Measurements from ENCODE around the gene INCA1.

Gene INCA1

DNA sequence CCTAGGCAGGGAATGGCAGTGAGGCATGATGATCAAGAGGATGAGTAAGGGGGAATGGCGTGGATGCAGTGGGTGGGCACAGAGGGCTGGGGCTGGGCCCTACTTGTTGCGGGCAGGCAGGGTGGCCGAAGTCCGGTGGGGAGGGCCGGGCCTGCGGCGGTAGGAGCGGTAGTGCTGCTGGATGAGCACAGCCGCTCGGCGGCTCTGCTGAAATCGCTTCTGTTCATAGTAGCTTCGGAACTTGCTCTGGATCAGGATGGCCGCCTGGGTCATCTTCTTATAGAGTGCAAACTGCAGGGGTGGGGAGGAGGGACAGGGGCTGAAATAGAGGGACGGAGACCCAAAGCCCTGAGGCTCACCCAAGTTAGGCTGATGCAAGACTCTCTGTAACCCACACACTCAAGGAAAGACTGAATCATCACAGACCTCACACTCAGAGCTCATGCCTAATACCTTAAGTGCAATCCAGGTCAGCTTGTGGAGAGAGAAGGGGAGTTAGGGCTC lies 28.2 kb downstream of the INCA1 start:
- TF ChIP-seq, protein P1, sequence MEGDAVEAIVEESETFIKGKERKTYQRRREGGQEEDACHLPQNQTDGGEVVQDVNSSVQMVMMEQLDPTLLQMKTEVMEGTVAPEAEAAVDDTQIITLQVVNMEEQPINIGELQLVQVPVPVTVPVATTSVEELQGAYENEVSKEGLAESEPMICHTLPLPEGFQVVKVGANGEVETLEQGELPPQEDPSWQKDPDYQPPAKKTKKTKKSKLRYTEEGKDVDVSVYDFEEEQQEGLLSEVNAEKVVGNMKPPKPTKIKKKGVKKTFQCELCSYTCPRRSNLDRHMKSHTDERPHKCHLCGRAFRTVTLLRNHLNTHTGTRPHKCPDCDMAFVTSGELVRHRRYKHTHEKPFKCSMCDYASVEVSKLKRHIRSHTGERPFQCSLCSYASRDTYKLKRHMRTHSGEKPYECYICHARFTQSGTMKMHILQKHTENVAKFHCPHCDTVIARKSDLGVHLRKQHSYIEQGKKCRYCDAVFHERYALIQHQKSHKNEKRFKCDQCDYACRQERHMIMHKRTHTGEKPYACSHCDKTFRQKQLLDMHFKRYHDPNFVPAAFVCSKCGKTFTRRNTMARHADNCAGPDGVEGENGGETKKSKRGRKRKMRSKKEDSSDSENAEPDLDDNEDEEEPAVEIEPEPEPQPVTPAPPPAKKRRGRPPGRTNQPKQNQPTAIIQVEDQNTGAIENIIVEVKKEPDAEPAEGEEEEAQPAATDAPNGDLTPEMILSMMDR (conservative IDR thresholded peaks at IDR 0.05; ENCODE audit: low read depth, low read length): no peak
- no peaks in the 10 kb centered on the region for H3K79me2 ChIP-seq (ENCODE audit: insufficient read depth, low read depth)
- no peaks in the 10 kb centered on the region for H3K4me1 ChIP-seq (ENCODE audit: low read depth, poor library complexity, severe bottlenecking)
- no peak overlapping the region for H3K9ac ChIP-seq
- no peak overlapping the region for H3K27ac ChIP-seq
- no peak overlapping the region for H3K4me2 ChIP-seq
- no peaks in the 10 kb centered on the region for H4K20me1 ChIP-seq (ENCODE audit: insufficient read depth)
- H2AFZ ChIP-seq (ENCODE audit: low read depth): no peak overlapping the region
- no peaks in the 10 kb centered on the region for H3K27me3 ChIP-seq (ENCODE audit: insufficient read depth, low read depth)
- no peaks in the 10 kb centered on the region for H3K36me3 ChIP-seq (ENCODE audit: insufficient read depth)
- H3K4me3 ChIP-seq (IDR thresholded peaks at IDR 0.05; ENCODE audit: insufficient read depth, low read depth, low read length): no peak overlapping the region

DNA sequence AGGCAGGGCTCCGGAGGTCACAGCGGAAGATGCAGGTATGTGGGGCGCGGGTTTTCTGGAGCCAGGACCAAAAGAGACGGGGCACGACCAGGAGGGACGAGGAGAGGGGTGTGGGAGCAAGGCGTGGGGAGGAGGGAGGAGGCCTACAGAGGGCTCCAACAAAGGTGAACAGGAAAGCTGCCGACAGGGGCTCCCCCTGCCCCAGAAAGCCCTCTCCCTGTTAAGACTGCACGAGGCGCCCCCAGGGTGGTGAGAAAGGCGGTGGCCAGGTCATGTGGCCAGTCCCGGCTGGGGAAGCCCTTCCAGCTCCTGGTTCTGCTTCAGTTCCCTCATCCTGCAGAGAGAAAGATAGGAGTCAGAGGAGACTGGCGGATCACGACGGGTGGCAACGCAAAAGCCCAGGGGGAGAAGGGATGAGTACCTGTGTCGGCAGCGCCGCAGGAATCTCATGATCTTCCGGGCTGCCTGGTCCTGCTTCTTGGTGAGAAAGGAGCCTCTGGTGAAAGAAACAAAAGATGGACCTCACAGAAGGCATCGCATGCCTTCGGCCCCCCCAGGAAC lies 28.8 kb downstream of the INCA1 start:
- Histone ChIP-seq H4K20me1 (ENCODE audit: insufficient read depth) (no peaks in the 10 kb centered on the region), H3K79me2 (ENCODE audit: insufficient read depth, low read depth) (no peaks in the 10 kb centered on the region), H3K27ac (no peak overlapping the region), H2AFZ (ENCODE audit: low read depth) (no peak overlapping the region), H3K36me3 (ENCODE audit: insufficient read depth) (no peaks in the 10 kb centered on the region), H3K4me3 (IDR thresholded peaks at IDR 0.05; ENCODE audit: insufficient read depth, low read depth, low read length) (no peak overlapping the region), H3K9ac (no peak overlapping the region), H3K4me2 (no peak overlapping the region), H3K27me3 (ENCODE audit: insufficient read depth, low read depth) (no peaks in the 10 kb centered on the region), H3K4me1 (ENCODE audit: low read depth, poor library complexity, severe bottlenecking) (no peaks in the 10 kb centered on the region)
- TF ChIP-seq, protein P1 (conservative IDR thresholded peaks at IDR 0.05; ENCODE audit: low read depth, low read length): no peak

DNA sequence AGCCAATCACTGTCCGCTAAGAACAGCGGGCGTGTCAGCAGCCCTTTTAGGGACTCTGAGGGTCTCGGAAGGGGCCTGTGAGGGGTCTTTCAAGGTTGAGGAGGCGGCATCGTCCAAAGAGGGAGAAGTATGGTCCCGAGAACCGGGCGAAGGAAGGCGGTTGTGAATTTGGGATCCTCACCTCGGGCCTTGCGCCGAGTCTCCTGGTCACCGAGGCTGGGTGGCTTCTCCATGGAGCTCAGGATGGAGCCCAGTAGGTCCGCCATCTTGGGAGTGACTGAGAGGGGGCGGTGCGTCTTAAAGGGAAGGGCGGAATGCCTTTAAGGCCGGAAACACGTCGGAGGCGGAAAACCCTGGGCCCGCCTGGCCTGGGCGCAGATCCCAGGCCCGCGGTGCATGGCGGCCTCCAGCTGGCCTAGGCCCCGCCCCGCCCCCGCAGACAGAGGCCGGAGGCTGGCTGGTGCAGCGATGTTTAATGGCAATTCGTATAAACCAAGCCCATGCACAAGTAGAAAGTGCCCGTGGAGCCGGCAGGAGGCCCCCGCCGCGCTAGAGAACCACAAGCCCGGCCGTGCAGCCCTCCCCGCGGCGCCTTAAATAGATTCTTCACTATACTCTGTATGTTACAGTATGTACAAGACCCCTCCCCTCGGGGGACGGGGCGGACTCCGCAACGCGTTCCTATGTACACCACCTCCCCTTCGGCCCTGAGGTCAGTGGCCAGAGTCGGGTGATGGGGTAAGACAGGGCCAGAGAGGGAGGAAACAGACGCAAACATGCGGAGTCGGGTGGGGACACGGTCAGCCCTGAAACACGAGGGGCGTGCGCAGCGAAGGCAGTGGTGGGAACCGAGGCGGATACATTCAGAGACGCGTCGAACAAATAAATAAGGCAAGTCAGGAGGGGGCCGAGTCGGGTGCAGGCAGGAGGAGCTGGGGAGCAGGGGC lies 29.5 kb downstream of the INCA1 start, which contains the start of gene SPAG7:
Gene SPAG7, minus strand, starts transcription at position 279 of the 947 bp plus-strand sequence. Its CDS starts 13 bp downstream, at position 266.
- Histone ChIP-seq H3K36me3 (ENCODE audit: insufficient read depth) (no peaks in the 10 kb centered on the region), H3K4me1 (ENCODE audit: low read depth, poor library complexity, severe bottlenecking) (no peaks in the 10 kb centered on the region), H3K27me3 (ENCODE audit: insufficient read depth, low read depth) (no peaks in the 10 kb centered on the region), H3K4me2 (peak within 1 kb of the TSS; percentile 42; the same call in 1 of the 2 replicates), H3K79me2 (ENCODE audit: insufficient read depth, low read depth) (no peaks in the 10 kb centered on the region), H3K4me3 (IDR thresholded peaks at IDR 0.05; ENCODE audit: insufficient read depth, low read depth, low read length) (no peak within 1 kb of the TSS), H4K20me1 (ENCODE audit: insufficient read depth) (no peaks in the 10 kb centered on the region), H3K27ac (0 out of 2 replicates have a peak within 1 kb of the TSS, but pooled peaks have one; percentile 38), H3K9ac (peak within 1 kb of the TSS; percentile 42; the same call in 1 of the 2 replicates), H2AFZ (ENCODE audit: low read depth) (peak within 1 kb of the TSS; percentile 26; the same call in 1 of the 2 replicates)
- TF ChIP-seq, protein P1 (conservative IDR thresholded peaks at IDR 0.05; ENCODE audit: low read depth, low read length): no peak

DNA sequence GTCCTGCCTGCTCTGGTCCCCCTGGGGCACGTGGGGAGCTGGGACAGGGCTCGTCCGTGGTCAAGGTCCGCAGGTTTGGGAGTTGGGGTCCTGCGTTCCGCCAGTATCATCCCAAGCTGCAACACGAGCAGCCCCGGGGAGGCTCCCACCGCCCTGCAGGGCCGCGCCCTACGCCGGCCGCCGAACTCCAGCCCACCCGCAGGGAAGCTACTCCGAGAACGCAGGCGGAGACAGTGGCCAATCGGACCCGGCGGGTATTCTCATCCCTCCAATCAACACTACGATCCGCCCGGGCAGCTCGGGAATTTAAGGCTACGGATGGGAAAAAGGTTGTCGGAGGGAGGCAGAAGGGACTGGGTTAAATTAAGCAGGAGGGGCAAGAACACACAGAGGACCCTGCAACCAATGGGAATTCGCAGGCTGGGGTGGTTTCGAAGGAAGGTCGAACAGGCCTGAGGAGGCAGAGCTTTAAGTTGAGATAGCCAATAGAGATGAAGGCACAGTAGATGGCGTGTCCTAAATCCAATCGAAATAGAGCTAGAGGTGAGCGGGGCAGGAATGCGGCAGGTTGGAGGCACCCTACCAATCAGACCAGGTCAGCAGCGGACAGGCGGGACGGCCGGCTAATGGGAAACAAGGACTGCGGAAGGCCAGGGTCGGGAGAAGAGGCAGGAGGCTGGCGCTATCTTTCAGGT lies 30.3 kb downstream of the INCA1 start:
- Histone ChIP-seq H3K4me1 (ENCODE audit: low read depth, poor library complexity, severe bottlenecking) (no peaks in the 10 kb centered on the region), H2AFZ (ENCODE audit: low read depth) (peak overlapping the region; percentile 26; the same call in 1 of the 2 replicates), H3K4me3 (IDR thresholded peaks at IDR 0.05; ENCODE audit: insufficient read depth, low read depth, low read length) (no peak overlapping the region), H3K79me2 (ENCODE audit: insufficient read depth, low read depth) (no peaks in the 10 kb centered on the region), H3K36me3 (ENCODE audit: insufficient read depth) (no peaks in the 10 kb centered on the region), H3K27me3 (ENCODE audit: insufficient read depth, low read depth) (no peaks in the 10 kb centered on the region), H4K20me1 (ENCODE audit: insufficient read depth) (no peaks in the 10 kb centered on the region), H3K9ac (peak overlapping the region; percentile 42; the same call in 1 of the 2 replicates), H3K27ac (0 out of 2 replicates have a peak overlapping the region, but pooled peaks have one; percentile 38), H3K4me2 (peak overlapping the region; percentile 42; the same call in 1 of the 2 replicates)
- TF ChIP-seq, protein P1 (conservative IDR thresholded peaks at IDR 0.05; ENCODE audit: low read depth, low read length): no peak
